Breast epithelium (tissue), 4 donors: ENCODE data around the gene GZMH. TPM values are rescaled to one million over a fixed set of nuclear protein-coding genes. Genes with fewer than 3 reads are reported as not detected.

Experiments
- DNase-seq, 2 donors: peaks; one replicate each; pipeline ENCODE4 v3.0.0-alpha.2; 2019; ENCODE audit warnings: low spot score in 2 of 2
- H3K27ac ChIP-seq, 2 donors: fragments of 200-600 bp; sonication (generic) in 1 of 2; one replicate each; pipeline ENCODE4 v1.5.1; 2016 to 2019; ENCODE audit warnings: mild to moderate bottlenecking in 1 of 2
- H3K27me3 ChIP-seq, 2 donors: fragments of 200-600 bp; sonication (generic) in 1 of 2; one replicate each; pipeline versions ENCODE4 v1.5.1 to v1.6.0; 2017 to 2019; ENCODE audit warnings: control low read depth in 1 of 2, mild to moderate bottlenecking in 1 of 2
- H3K36me3 ChIP-seq: fragments of 200-600 bp; one replicate; pipeline ENCODE4 v1.5.1; 2019
- H3K4me1 ChIP-seq, 2 donors: fragments of 200-600 bp; sonication (generic); one replicate each; pipeline ENCODE4 v1.5.1; 2016 to 2019; ENCODE audit warnings: control low read depth in 1 of 2
- H3K4me3 ChIP-seq, 3 donors: fragments of 200-600 bp; sonication (generic); 1 replicate in 2 of 3; 2 replicates in 1 of 3; pipeline ENCODE4 v1.5.1; 2016 to 2019; ENCODE audit warnings: mild to moderate bottlenecking in 3 of 3, moderate library complexity in 2 of 3
- H3K9me3 ChIP-seq, 2 donors: fragments of 200-600 bp; sonication (generic) in 1 of 2; one replicate each; pipeline ENCODE4 v1.5.1; 2016 to 2019; ENCODE audit warnings: control low read depth in 1 of 2
- CTCF ChIP-seq, 3 donors: fragments of 450-650 bp; IDR thresholded peaks; one replicate each; pipeline ENCODE4 v1.5.1; 2016 to 2017; ENCODE audit warnings: antibody characterized with exemption in 3 of 3, mild to moderate bottlenecking in 3 of 3, moderate library complexity in 3 of 3
- POLR2A ChIP-seq: fragments of 450-650 bp; IDR thresholded peaks from one replicate; pipeline ENCODE4 v1.6.1; 2016; ENCODE audit warnings: antibody characterized with exemption, mild to moderate bottlenecking, moderate library complexity
- POLR2AphosphoS5 ChIP-seq, 3 donors: sonication (generic); formaldehyde crosslinking; IDR thresholded peaks; one replicate each; pipeline ENCODE4 v1.6.1; 2017; ENCODE audit warnings: antibody characterized with exemption in 3 of 3
- intact Hi-C: fragments of 100-400 bp; cut with DNase I; formaldehyde crosslinking; loops from one replicate; pipeline ENCODE4 v1.15.1; 2023; ENCODE audit warnings: low total_unique reads
- total RNA-seq, 3 donors: library from RNA; depleted of rRNA; stranded (reverse); fragments of >200 nt; gene quantifications; one replicate each; pipeline ENCODE4 v1.1.0, GENCODE V29; 2016

The GZMH gene
- total RNA-seq, 3 donors from 2014 or later = 0.80 to 1.3 (median 0.98) TPM

- DNase-seq = no peak
- Histone ChIP-seq H3K27me3 (no peaks in the 10 kb centered on the region), H3K4me1 (peaks cover 0 to 6% of the 10 kb centered on the region in 2 donors), H3K4me3 (no peak overlapping the region), H3K36me3 (no peaks in the 10 kb centered on the region), H3K27ac (no peak overlapping the region), H3K9me3 (no peaks in the 10 kb centered on the region)
- TF ChIP-seq CTCF (IDR thresholded peaks at IDR 0.05) = no peak
- no peak for TF ChIP-seq POLR2A
- TF ChIP-seq POLR2AphosphoS5 (IDR thresholded peaks at IDR 0.05) = no peak
- intact Hi-C loops = no loop called here
Observed at GRCh38 chr14:24632761-24633160, 23.3 kb upstream of the GZMH start.

GRCh38 chr14:24632336-24632735 is 22.9 kb upstream of the GZMH start:
- H3K9me3 ChIP-seq = no peaks in the 10 kb centered on the region
- no peak for DNase-seq
- no peak overlapping the region for H3K27ac ChIP-seq
- TF ChIP-seq CTCF (IDR thresholded peaks at IDR 0.05) (no peak), POLR2AphosphoS5 (IDR thresholded peaks at IDR 0.05) (no peak), POLR2A (no peak)
- H3K4me3 ChIP-seq = no peak overlapping the region
- peaks cover 0 to 6% of the 10 kb centered on the region in 2 donors for H3K4me1 ChIP-seq
- H3K36me3 ChIP-seq = no peaks in the 10 kb centered on the region
- intact Hi-C loops = no loop called here
- H3K27me3 ChIP-seq = no peaks in the 10 kb centered on the region

GRCh38 chr14:24631749-24632335 is 22.4 kb upstream of the GZMH start:
- intact Hi-C loops = no loop called here

GRCh38 chr14:24630872-24631477 is 21.5 kb upstream of the GZMH start:
- TF ChIP-seq POLR2A = no peak
- no peak for TF ChIP-seq POLR2AphosphoS5 (IDR thresholded peaks at IDR 0.05)
- TF ChIP-seq CTCF (IDR thresholded peaks at IDR 0.05) = no peak
- Histone ChIP-seq H3K36me3 (no peaks in the 10 kb centered on the region), H3K27me3 (no peaks in the 10 kb centered on the region), H3K9me3 (no peaks in the 10 kb centered on the region), H3K4me3 (no peak overlapping the region), H3K27ac (peak overlapping the region; percentile 57 to 69), H3K4me1 (peaks cover 0 to 6% of the 10 kb centered on the region in 2 donors)
- intact Hi-C loops = no loop called here
- DNase-seq = peak in 1 of 2 donors; percentile 56

More at GRCh38 chr14:24631749-24632335, 22.4 kb upstream of the GZMH start:
- TF ChIP-seq POLR2A = no peak
- no peak for TF ChIP-seq CTCF (IDR thresholded peaks at IDR 0.05)
- no peak for TF ChIP-seq POLR2AphosphoS5 (IDR thresholded peaks at IDR 0.05)
- H3K27me3 ChIP-seq = no peaks in the 10 kb centered on the region
- peaks cover 0 to 6% of the 10 kb centered on the region in 2 donors for H3K4me1 ChIP-seq
- H3K27ac ChIP-seq = no peak overlapping the region
- H3K36me3 ChIP-seq = no peaks in the 10 kb centered on the region
- DNase-seq = no peak
- no peak overlapping the region for H3K4me3 ChIP-seq
- H3K9me3 ChIP-seq = no peaks in the 10 kb centered on the region

GRCh38 chr14:24630087-24630871 is 20.8 kb upstream of the GZMH start:
- Histone ChIP-seq H3K27ac (peak overlapping the region; percentile 57 to 69), H3K9me3 (no peaks in the 10 kb centered on the region), H3K4me3 (no peak overlapping the region), H3K36me3 (no peaks in the 10 kb centered on the region), H3K4me1 (peaks cover 0 to 6% of the 10 kb centered on the region in 2 donors), H3K27me3 (no peaks in the 10 kb centered on the region)
- DNase-seq = no peak
- intact Hi-C loops = no loop called here
- TF ChIP-seq CTCF (IDR thresholded peaks at IDR 0.05) (no peak), POLR2AphosphoS5 (IDR thresholded peaks at IDR 0.05) (no peak), POLR2A (no peak)
